Measurements from ENCODE around the gene USP43. TPM values are rescaled to one million over a fixed set of nuclear protein-coding genes. Genes with fewer than 3 reads are reported as not detected.

USP43 gene
- total and polyA plus RNA-seq, 2 donors (not counting 1 experiment from before 2014, with no cell fraction given) = 0.16 to 0.30 TPM

DNA sequence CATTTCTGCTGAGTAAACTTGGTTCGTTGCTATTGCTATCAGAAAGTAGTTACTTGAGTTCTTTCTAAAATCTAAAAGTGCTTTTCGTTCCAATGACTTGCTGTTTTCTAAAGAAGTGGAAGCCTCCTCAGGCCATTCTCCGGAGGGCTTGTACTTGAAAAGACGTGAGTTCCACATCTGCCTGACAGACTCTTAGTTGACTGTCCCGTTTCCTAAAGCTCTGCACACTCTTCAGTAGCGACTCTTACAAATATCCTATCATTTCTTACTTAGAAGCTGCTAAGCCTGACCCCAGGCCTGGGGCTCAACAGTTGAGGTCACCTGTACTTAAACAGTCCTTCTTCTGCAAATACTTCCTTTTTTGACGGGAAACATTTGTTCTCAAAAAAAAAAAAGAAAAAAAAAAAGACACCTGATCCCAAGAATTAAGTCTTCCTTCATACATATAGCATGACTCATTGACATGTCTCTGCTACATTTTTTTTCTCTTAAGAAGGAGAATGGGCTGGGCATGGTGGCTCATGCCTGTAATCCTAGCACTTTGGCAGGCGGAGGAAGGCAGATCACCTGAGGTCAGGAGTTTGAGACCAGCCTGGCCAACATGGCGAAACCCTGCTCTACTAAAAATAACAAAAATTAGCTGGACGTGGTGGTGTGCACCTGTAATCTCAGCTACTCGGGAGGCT, 84.6 kb downstream of the USP43 start:
- POLR2A ChIA-PET = no interaction called here
- ATAC-seq (ENCODE audit: low read depth) (no peak), DNase-seq (no peak)
- H3K9me3 ChIP-seq (ENCODE audit: control extremely low read depth in 1 of 3, control insufficient read depth in 2 of 3, insufficient read depth in 1 of 3, low read length in 2 of 3) = peaks cover 0 to 5% (median 1%) of the 10 kb centered on the region in 3 donors
- no peaks in the 10 kb centered on the region for H3K36me3 ChIP-seq (replicated peaks in 1 of 2; ENCODE audit: control extremely low read depth in 1 of 2, control insufficient read depth in 1 of 2, extremely low read depth in 1 of 2, insufficient read depth in 2 of 2, low read length in 1 of 2)
- Mint-ChIP-seq H3K27ac (no peak overlapping the region), H3K27me3 (peaks cover 5% of the 10 kb centered on the region), H3K9me3 (ENCODE audit: insufficient read depth) (no peaks in the 10 kb centered on the region), H3K4me3 (no peak overlapping the region), H3K4me1 (no peaks in the 10 kb centered on the region)
- no peak overlapping the region for H2AFZ ChIP-seq (ENCODE audit: insufficient read depth, low read depth, low read length, poor library complexity, severe bottlenecking)
- no peak for TF ChIP-seq EZH2 (IDR thresholded peaks at IDR 0.05; ENCODE audit: borderline replicate concordance, insufficient read depth, low read depth, low read length, poor library complexity, severe bottlenecking)
- TF ChIP-seq, protein P1, sequence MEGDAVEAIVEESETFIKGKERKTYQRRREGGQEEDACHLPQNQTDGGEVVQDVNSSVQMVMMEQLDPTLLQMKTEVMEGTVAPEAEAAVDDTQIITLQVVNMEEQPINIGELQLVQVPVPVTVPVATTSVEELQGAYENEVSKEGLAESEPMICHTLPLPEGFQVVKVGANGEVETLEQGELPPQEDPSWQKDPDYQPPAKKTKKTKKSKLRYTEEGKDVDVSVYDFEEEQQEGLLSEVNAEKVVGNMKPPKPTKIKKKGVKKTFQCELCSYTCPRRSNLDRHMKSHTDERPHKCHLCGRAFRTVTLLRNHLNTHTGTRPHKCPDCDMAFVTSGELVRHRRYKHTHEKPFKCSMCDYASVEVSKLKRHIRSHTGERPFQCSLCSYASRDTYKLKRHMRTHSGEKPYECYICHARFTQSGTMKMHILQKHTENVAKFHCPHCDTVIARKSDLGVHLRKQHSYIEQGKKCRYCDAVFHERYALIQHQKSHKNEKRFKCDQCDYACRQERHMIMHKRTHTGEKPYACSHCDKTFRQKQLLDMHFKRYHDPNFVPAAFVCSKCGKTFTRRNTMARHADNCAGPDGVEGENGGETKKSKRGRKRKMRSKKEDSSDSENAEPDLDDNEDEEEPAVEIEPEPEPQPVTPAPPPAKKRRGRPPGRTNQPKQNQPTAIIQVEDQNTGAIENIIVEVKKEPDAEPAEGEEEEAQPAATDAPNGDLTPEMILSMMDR (IDR thresholded peaks at IDR 0.05) = no peak
- H3K4me3 ChIP-seq (ENCODE audit: control extremely low read depth in 1 of 5, extremely low read depth in 1 of 5, insufficient read depth in 1 of 5, low read depth in 2 of 5, low read length in 4 of 5) = no peak overlapping the region
- CTCF ChIA-PET = interaction anchor here (0.7 kb wide), 2 partner anchors 63 to 205 kb away, joined by 3 read pairs; no protein-coding TSS in a partner anchor
- no peak overlapping the region for H3K4me2 ChIP-seq (replicated peaks; ENCODE audit: low read depth, low read length, poor library complexity, severe bottlenecking)
- no peaks in the 10 kb centered on the region for H3K4me1 ChIP-seq (ENCODE audit: control insufficient read depth in 2 of 2, insufficient read depth in 2 of 2, low read length in 2 of 2)
- H4K20me1 ChIP-seq (ENCODE audit: control insufficient read depth, insufficient read depth, low read length, poor library complexity, severe bottlenecking) = no peaks in the 10 kb centered on the region
- intact Hi-C loops (cut with micrococcal nuclease) = no loop called here
- H3K27me3 ChIP-seq (replicated peaks in 1 of 4; ENCODE audit: control extremely low read depth in 1 of 4, control insufficient read depth in 3 of 4, insufficient read depth in 4 of 4, low read length in 3 of 4) = no peaks in the 10 kb centered on the region
- H3K79me2 ChIP-seq (ENCODE audit: control insufficient read depth, insufficient read depth, low read length) = no peaks in the 10 kb centered on the region
- 86% methylated on average over 9 of the region's 11 CpGs for WGBS (ENCODE audit: insufficient coverage)
- no peak overlapping the region for H3K9ac ChIP-seq (ENCODE audit: low read length)
- H3K27ac ChIP-seq (ENCODE audit: low read length in 2 of 2) = no peak overlapping the region

DNA sequence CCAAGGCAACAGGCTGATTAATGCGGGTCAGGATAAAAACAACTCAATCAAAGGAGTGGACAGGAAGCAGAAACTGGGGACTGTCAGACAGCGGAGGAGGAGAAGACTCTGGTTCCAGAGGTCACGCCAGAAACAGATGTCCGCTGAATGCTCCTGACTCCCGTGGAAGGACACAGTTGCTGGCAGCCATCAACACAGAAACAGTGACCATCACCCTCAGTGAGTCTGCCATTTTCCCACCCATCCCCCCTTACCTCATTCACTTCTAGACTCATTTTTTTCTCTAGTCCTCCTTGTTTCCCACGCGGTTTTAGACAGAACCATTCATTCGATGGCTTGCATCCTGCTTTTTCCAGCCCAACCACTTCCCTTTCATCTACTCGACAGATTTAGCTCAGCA, 105.2 kb downstream of the USP43 start:
- peaks cover 29% of the 10 kb centered on the region for H3K27me3 Mint-ChIP-seq
- ATAC-seq (ENCODE audit: low read depth) = no peak

More for the DNA sequence above, 105.2 kb downstream of the USP43 start:
- Histone ChIP-seq H3K36me3 (replicated peaks in 1 of 2; ENCODE audit: control extremely low read depth in 1 of 2, control insufficient read depth in 1 of 2, extremely low read depth in 1 of 2, insufficient read depth in 2 of 2, low read length in 1 of 2) (no peaks in the 10 kb centered on the region), H4K20me1 (ENCODE audit: control insufficient read depth, insufficient read depth, low read length, poor library complexity, severe bottlenecking) (no peaks in the 10 kb centered on the region), H3K4me3 (ENCODE audit: control extremely low read depth in 1 of 5, extremely low read depth in 1 of 5, insufficient read depth in 1 of 5, low read depth in 2 of 5, low read length in 4 of 5) (no peak overlapping the region), H3K9ac (ENCODE audit: low read length) (no peak overlapping the region), H3K4me1 (ENCODE audit: control insufficient read depth in 2 of 2, insufficient read depth in 2 of 2, low read length in 2 of 2) (no peaks in the 10 kb centered on the region), H3K27me3 (replicated peaks in 1 of 4; ENCODE audit: control extremely low read depth in 1 of 4, control insufficient read depth in 3 of 4, insufficient read depth in 4 of 4, low read length in 3 of 4) (peaks cover 0 to 9% (median 3%) of the 10 kb centered on the region in 4 experiments), H3K79me2 (ENCODE audit: control insufficient read depth, insufficient read depth, low read length) (no peaks in the 10 kb centered on the region), H3K27ac (ENCODE audit: low read length in 2 of 2) (no peak overlapping the region), H3K4me2 (replicated peaks; ENCODE audit: low read depth, low read length, poor library complexity, severe bottlenecking) (no peak overlapping the region), H3K9me3 (ENCODE audit: control extremely low read depth in 1 of 3, control insufficient read depth in 2 of 3, insufficient read depth in 1 of 3, low read length in 2 of 3) (peaks cover 0 to 2% (median 0%) of the 10 kb centered on the region in 3 donors), H2AFZ (ENCODE audit: insufficient read depth, low read depth, low read length, poor library complexity, severe bottlenecking) (no peak overlapping the region)
- Mint-ChIP-seq H3K9me3 (ENCODE audit: insufficient read depth) (peaks cover 2% of the 10 kb centered on the region), H3K4me1 (no peaks in the 10 kb centered on the region), H3K4me3 (no peak overlapping the region), H3K27ac (no peak overlapping the region)
- TF ChIP-seq EZH2 (IDR thresholded peaks at IDR 0.05; ENCODE audit: borderline replicate concordance, insufficient read depth, low read depth, low read length, poor library complexity, severe bottlenecking) = no peak
- TF ChIP-seq, protein P1 (IDR thresholded peaks at IDR 0.05) = no peak
- no peak for DNase-seq
- 54% methylated on average over 9 of the region's 9 CpGs for WGBS (ENCODE audit: insufficient coverage)
- ChIA-PET CTCF (no interaction called here), POLR2A (no interaction called here)
- intact Hi-C loops (cut with micrococcal nuclease) = loop anchor here (10.0 kb wide), 1 partner anchor 176 kb away; the partner anchor contains the start of genes CFAP52 and STX8
